HG03521 (cell line): Measurements from ENCODE around the gene BRCA1.

Experiments used
- ATAC-seq: cut with Tn5 transposase; IDR thresholded peaks from one replicate; pipeline ENCODE4 v1.9.1; 2021; ENCODE audit warnings: mild to moderate bottlenecking, moderate library complexity; ENCODE audit not compliant: unreplicated experiment

Gene BRCA1

DNA sequence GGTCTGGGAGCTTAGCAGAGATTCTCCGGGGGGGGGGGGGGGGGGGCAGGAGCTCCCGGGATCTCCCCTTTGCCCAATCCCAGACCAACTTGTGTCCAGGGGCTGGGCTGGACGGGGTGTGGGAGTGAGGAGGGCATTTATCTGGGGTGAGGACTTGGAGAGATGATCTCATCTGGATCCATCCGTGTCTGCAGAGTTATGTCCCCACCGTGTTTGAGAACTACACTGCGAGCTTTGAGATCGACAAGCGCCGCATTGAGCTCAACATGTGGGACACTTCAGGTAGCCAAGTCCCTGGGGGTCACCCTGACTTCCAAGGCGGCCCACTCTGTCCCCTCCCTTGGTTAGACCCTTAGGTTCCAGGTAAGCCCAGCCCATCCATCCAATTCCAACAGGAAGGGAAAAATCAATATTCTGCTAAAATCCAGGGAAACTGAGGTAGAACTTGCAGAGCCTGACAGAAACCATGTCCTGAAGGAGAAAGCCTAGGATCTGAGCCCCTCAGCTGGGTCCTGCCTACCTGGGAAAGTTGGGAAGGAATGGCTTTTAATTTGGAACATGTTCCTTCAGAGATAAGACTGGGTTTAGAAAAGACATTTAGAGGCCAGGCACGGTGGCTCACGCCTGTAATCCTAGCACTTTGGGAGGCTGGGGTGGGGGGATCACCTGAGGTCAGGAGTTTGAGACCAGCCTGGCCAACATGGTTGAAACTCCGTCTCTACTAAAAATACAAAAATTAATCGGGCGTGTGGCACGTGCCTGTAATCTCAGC is 99.2 kb downstream of the BRCA1 start:
- no peak for ATAC-seq

DNA sequence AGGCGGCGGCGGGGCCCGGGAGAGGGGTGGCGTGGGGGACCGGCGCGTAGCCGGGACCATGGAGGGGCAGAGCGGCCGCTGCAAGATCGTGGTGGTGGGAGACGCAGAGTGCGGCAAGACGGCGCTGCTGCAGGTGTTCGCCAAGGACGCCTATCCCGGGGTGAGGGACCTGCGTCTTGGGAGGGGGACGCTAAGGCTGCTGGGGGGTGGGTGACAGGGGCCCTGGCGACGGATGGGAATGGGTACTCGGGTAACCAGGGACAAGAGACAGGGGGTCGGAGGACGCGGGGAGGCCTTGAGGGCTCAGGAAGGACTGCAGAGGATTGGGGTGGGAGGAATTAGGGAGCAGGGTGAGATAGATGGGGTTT is 99.9 kb downstream of the BRCA1 start:
- ATAC-seq: no peak

DNA sequence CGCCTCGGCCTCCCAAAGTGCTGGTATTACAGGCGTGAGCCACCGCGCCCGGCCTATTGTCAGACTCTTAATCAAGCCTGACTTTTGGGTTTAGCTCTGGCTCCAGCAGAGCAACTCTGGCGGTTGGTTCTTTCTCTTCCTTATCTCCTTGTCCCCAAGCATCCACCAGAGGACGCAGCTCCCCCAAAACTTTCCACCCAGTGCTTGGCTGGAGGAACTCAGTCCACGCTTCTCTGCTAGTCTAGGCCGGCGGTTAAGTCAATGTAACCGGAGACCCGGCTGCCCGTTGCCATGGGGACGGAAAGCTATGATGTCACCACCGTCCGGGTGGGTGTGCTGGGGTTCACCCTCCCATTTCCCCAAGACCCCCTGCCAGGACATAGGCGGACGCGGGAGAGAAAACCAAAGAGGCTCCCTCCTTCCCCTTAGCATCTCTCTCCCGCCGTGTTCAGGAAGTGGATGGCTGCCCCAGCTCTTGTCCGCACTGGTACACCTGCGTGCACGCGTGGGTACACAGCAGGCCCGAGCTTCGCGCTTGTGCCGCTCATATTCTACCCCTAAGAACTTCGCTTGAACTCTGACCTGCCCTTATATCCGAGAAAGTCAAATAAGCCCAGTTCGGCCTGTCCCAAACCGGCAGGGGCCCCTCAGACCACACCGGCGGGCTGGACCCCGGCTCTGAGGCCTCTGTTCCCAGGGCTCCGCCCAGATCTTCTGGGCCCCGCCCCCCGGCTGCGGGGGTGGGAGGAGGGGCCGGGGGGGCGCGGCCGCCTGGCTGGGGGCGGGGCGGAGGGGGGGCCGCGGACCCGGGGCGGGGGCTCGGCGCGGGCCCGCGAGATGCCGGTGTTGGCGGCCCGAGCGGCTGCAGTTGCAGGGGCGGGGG is 100.5 kb downstream of the BRCA1 start, which contains the start of gene RND2:
Gene RND2 (plus strand): TSS at position 825 of the 883 bp plus-strand sequence. CDS start 117 bp downstream, outside the sequence.
- ATAC-seq: peak; percentile 32

DNA sequence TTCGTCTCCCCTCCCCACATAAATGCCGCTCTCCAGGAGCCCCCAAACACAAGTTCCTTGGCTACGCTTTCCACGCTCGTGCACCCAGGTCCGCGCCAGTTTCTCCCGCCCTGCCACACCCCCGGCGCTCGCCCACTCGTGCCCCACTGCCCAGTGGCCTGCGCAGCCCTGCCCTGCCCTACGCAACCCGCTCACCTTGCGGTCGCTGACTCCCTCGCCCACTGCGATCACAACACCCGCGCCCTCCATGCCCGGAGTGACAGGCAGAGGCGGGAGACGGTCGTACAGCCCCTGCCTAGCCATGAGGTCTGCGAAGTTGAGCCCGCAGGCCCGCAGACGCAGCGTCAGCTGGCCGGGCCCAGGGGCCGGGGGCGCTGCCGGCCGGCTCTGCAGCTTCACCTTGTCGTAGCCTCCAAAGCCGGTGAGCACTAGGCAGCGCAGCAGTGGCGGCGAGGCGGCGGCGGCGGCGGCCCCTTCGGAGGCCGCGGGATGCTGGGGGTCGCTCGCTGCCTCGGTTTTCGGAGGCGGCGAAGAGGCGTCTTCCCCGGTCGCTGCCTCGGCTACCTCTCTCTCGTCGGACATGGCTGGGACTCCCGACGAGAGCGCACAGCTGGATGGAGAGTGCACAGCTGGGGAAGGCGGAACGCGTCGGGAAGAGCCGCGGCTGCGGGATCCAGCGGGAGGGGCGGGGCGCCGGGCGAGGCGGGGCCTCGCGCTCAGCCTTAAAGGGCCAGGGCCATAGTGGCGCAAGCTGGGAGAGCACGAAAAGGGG is 103.2 kb downstream of the BRCA1 start, which contains the start of gene VAT1:
Gene VAT1 (minus strand): TSS at position 645 of the 772 bp plus-strand sequence. CDS start 63 bp downstream, at position 582.
- no peak for ATAC-seq

DNA sequence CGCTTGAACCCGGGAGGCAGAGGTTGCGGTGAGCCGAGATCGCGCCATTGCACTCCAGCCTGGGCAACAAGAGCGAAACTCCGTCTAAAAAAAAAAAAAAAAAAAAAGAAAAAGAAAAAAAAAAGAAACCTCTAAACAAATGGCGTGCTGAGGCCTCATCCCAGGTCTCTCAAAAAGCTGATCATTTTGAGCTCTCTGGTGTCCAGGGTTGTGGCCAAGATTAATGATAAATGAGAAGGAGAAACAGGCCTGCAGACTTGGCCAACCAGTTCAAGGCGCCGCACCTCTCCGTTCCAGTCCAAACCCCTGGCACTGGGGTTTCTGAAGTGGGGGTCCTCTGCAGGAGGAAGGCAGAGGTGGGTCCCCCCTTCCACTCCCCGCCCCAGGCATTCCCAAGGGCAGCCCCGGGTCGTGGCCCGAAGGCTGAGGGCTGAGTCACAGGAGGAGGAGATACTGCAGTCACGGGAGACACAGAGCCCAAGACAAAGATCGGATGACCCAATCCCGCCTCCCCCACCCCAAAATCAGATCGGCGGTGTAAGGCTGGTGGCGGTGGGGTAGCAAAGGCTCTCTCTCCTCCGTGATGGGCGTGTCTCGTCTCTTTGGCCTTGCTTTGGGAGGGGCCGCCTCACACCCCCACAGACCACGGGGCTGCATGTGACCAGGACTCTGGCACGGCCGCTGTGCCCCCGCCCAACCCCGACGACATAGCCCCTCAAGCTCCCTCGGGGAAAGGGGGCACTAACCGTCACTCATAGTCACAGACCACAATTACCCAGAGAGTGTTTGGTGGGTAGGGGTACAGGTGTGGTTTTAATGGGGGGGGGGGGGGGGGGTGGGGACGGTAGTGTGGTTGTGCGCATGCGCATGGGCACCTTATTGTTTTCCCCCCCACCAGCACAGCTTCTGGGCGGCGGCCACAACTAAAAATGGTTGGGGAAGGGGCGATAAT is 104.1 kb downstream of the BRCA1 start:
- no peak for ATAC-seq

DNA sequence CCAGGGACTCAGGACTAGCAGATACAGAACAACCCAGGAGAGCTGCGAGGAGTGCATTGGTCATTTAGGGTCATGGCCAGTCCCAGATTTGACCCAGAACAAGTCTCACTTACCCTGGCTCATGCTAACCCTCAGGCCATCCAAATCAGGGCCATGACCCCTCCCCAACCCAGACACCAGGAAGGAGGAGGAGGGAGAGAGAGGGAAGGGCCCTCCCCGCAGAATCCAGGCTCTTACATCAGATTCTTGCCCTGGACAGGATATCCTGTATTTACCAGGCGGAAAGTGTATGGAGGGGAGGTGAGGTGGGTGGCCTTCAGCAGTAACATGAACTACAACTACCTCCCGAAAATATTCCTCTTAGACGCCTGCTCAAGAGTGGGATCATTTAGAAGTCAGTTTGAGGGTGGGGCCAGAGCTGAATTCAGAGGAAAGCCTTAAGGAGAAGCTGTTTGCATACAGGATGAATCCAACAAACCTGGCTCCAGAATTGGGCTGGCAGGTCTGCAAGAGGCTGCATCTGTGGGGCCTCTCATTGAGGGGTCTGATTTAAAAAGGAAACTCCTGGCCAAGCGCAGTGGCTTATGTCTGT is 105.0 kb downstream of the BRCA1 start:
- no peak for ATAC-seq

DNA sequence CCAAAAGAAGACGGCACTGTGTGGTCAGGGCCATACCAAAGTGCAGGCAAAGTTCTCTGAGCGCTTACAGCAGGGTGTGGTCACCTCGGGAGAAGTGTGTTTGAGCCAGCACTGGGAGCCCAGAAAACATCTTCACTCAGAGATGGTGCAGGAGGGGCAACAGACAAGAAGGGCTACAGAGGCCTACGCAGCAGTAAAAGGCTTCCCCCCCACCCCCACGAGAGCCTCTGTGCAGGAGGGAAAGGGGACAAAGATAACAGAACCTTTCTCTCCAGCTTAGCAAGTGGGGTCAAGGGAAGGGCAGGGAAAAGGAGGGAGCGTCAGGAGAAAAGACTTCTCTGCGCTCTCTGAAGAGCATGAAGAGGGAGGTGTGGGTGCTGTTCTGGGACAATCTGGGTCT is 105.7 kb downstream of the BRCA1 start:
- ATAC-seq: no peak

DNA sequence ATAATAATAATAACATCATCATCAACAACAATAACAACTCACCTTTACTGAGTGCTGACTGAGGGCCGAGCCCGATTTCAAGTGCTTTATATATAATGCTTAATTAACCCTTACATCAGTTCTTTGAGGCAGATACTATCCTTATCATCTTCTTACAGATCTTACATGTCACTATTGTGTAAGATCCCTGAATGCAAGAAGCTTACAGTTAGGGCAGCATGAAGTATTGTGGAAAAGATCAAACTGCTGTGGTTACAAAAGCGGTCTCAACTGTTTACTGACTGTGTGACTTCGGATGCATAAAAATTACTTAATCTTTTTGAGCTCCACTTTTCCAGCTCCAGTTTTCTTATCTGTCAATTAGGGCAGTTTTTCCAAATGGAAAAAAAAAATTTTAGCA is 106.2 kb downstream of the BRCA1 start:
- no peak for ATAC-seq

DNA sequence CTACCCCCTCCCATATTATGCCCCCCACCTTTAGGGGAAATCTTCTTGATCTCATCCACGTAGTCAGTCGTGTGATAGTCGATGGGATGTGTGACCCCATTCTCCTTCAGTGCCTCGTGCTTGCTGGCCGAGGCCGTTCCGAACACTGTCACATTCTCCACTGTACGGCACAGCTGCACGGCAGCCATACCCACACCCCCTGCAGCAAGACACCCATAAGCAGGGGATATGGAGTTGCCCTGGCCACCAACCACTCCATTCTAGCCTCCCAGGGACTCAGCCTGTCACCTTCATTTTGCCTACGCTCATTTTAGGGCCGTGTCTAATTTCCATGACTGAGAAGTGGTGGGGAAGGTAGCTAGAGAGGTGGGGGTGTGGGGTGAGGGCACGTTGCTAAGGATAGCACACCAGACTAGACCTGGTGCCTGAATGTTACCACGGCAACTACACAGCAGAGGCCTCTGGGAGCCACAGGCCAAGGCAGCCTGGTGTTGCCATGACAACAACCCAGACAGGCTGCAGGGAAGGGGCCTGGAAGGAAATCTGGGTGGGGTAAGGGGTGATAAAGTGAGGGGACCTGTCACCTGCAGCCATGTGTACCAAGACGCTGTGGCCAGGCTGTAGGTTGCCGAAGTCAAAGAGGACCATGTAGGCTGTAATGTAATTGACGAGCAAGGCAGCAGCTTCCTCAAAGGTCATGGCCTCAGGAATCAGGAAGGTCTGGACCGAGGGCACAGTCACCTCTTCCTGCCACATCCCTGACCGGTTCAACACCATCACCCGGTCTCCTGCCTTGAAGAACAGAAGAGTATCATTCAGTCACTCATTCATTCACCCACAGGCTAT is 106.9 kb downstream of the BRCA1 start:
- ATAC-seq: no peak

DNA sequence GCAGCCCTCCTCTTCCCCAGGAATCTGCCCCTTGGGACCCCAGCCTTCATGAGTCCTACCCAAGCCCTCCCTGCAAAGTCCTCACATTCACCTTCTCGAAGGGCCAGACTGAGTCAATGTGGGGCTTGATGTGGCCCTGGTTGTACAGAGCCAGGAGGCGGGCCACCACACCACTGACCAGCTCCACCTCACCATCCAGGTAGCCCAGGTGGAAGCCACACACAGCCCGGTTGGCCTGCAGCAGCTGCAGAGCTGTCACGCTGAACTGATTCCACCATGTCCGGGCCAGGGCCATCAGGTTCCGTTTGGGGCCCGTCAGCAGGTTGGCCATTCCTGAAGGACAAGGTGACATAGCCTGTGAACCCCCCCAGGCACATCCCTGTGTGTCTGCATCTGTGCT is 108.9 kb downstream of the BRCA1 start:
- ATAC-seq: no peak

DNA sequence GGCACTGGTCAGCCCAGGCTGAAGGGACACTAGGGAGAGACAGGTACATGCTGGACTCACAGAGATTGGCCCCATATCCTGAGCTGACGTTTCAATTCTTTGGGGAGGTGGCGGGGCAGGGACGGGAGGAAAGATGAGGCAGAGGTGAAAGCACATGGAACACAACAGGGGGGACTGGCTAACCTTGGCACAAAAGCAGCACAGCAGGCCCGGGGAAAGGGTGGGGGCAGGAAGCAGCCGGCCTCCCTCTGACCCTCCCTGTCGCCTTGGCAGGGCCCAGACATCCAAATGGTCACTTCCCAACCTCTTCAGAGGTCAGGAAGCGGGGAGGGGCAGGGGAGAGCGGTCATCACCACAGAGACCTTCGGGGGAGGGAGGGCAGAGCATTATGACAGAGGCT is 109.6 kb downstream of the BRCA1 start:
- ATAC-seq: no peak

DNA sequence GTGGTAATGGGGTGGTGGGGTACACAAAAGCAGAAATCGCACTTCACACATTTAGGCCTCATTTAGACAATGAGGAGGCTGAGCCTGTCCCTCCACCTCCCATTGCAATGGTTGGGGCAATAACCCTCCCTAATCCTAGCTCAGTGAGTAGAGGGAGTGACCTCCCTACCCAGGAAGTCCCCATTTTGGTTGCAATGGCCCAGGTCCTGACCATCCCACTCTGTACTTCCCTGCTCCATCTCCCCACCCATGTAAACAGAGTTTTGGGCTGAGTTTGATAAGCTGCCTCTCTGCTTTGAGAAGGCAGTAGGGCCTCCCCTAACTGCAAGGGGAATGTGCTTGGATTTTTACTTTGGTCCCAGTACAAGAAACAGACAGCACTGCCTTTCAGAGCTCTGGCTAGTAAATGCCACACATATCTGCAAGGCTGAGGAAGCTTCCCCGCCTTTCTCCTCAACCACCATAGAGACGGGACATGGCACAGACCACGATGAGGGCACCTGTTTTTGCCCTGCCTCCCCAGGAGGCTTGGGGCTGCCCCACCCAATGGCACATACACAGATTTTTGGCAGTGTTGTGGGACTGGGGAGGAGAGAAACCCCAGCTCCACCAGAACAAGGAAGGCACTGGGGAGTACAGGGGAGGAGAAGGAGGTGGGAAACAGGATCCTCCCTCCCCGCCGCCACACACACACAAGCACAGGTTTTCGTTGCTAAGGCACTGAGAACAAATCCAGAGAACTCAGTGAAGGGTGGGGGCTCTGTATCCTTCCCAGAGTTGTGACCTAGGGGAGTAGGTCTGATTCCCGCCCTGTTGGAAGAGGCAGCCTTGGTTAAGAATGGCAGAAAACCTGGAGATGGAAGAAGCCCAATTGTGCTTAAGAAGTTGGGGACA is 110.3 kb downstream of the BRCA1 start:
- ATAC-seq: no peak

DNA sequence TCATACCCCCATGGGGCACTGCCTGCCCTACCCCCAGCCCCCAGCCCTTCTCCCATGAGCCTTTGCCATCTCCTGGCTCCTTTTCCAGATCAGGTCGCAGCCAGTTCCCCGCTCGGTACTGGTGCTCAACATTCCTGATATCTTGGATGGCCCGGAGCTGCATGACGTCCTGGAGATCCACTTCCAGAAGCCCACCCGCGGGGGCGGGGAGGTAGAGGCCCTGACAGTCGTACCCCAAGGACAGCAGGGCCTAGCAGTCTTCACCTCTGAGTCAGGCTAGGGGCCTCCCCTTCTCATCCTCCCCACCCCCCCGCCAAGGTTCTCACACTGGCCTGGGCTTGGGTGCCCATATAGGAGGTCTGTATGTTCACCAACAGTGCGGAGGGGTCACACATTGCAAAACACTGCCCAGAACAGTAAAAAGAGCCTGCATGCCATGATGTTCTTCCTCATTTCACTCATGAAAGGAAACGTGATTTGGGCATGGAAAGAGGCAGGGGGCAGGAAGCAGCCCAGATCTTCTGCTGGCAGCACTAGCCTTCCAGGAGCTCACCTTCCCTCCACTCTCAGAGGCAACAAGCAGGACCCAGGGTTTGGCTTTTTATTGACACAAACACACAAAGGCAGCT is 111.0 kb downstream of the BRCA1 start:
- ATAC-seq: no peak

DNA sequence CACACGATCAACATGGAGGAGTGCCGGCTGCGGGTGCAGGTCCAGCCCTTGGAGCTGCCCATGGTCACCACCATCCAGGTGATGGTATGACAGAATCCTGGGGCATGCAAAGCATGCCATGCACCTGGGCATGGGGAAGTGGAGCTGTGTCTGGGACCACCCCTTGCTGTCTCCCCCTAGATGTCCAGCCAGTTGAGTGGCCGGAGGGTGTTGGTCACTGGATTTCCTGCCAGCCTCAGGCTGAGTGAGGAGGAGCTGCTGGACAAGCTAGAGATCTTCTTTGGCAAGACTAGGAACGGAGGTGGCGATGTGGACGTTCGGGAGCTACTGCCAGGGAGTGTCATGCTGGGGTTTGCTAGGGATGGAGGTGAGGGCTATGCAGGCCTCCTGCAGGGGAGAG is 111.9 kb downstream of the BRCA1 start:
- no peak for ATAC-seq

DNA sequence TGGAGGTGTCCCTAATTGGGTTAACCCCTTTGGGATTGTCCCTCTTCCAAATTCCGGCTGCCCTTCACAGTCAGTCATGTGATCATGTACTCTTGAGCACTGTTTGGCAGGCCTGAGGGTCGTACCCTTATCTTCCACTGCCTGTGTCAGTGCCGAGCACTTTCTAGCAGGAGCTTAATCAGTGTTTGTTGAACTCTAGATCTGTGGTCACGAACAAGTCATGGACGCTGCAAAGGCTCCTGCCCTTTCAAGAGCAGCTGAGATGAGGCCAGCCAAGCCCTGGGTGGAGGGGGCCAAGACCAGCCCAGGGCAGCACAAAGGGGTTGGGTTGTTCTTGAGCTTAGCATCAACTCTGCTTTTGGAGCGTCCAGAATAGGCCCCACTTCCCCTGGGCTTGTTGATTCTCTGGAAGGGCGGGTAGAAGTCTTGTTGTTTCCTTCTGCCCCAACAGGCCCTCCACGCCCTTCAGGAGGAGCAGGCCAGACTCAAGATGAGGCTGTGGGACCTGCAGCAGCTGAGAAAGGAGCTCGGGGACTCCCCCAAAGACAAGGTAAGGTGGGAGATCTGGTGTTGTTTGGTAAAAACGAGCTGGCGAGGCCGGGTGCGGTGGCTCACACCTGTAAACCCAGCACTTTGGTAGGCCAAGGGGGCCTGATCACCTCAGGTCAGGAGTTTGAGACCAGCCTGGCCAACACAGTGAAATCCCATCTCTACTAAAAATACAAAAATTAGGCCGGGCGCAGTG is 113.3 kb downstream of the BRCA1 start:
- ATAC-seq: no peak

DNA sequence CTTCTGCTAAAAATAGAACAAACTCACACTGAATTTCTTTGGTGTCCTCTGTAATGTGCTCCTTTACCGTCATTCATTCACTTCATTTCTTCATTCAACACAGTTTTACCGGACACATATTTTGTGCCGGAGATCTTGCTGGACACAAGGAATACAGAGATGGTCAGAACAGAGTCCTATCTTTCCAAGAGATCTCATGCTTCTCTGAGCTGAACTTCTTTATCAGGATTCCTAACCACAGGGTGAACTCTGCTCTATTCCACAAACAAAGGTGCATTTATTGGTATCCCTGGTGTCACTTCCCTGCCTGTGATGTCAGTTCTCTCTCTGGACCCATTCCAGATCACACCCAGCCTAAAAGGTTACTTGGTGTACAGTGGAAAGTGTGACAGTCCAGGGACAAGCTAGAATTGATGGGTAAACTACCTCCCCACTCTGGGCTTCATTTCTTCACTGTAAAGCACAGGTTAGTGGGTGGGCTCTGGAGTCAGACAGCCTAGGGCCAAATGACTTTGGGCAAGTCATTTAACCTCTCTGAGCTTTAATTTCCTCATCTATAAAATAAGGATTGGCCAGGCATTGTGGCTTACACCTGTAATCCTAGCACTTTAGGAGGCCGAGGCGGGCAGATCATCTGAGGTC is 114.4 kb downstream of the BRCA1 start:
- no peak for ATAC-seq
